Right lobe of liver (tissue), 6 donors: ENCODE measurements around the gene PCDHB15. TPM values are rescaled to one million over a fixed set of nuclear protein-coding genes. Genes with fewer than 3 reads are reported as not detected.

ENCODE experiments used
- ATAC-seq, 4 donors: fragments of 200-7000 bp; cut with Tn5 transposase; one replicate each; pipeline ENCODE4 v1.9.1; 2020; ENCODE audit warnings: mild to moderate bottlenecking in 4 of 4, moderate library complexity in 4 of 4
- DNase-seq, 3 donors: peaks; one replicate each; pipeline ENCODE4 v3.0.0-alpha.2; 2020
- H3K27ac ChIP-seq, 3 donors: fragments of 200-600 bp; one replicate each; pipeline ENCODE4 v1.8.0; 2022
- H3K27me3 ChIP-seq, 2 donors: fragments of 200-600 bp; one replicate each; pipeline ENCODE4 v1.8.0; 2022
- H3K36me3 ChIP-seq, 4 donors: fragments of 200-600 bp; sonication (generic) in 1 of 4; one replicate each; pipeline versions ENCODE4 v1.5.1 to v1.8.0; 2017 to 2022; ENCODE audit warnings: control low read depth in 1 of 4
- H3K4me1 ChIP-seq, 4 donors: fragments of 200-600 bp; sonication (generic) in 1 of 4; one replicate each; pipeline versions ENCODE4 v1.5.1 to v1.8.0; 2017 to 2022; ENCODE audit warnings: control low read depth in 1 of 4
- H3K4me3 ChIP-seq, 3 donors: fragments of 200-600 bp; one replicate each; pipeline ENCODE4 v1.8.0; 2022
- H3K9me3 ChIP-seq, 4 donors: fragments of 200-600 bp; sonication (generic) in 1 of 4; one replicate each; pipeline versions ENCODE4 v1.5.1 to v1.8.0; 2017 to 2022; ENCODE audit warnings: control low read depth in 1 of 4
- POLR2A ChIP-seq: fragments of 450-650 bp; IDR thresholded peaks from one replicate; pipeline ENCODE4 v1.6.1; 2017; ENCODE audit warnings: antibody characterized with exemption, mild to moderate bottlenecking
- WGBS: methylation state at CpG from one replicate; pipeline ENCODE4 v1.1.6; 2018; ENCODE audit warnings: low coverage, low lambda C conversion rate; ENCODE audit not compliant: insufficient coverage; ENCODE audit errors: missing lambda C conversion rate; 5-methylcytosine and 5-hydroxymethylcytosine counted together
- intact Hi-C, 2 donors: fragments of 100-400 bp; cut with DNase I; formaldehyde crosslinking; loops; one replicate each; pipeline versions ENCODE4 v1.11.2 to v1.14.1; 2022
- total RNA-seq, 6 experiments: library from RNA; depleted of rRNA in 2 of 6; stranded (reverse); fragments of >200 nt in 2 of 6; fragmentation: NEBNext Ultra II Directional in 3 of 6; extraction: Animal tissue kit (Norgen Biotek cat#: 25700) in 3 of 6; gene quantifications; one replicate each; pipeline versions ENCODE4 v1.1.0 to v1.2.4, GENCODE V29; 2016 to 2023
- TF ChIP-seq, protein P1 (sequence below), 4 donors: fragments of 200-600 bp in 3 of 4; fragments of 450-650 bp in 1 of 4; IDR thresholded peaks; one replicate each; pipeline versions ENCODE4 v1.5.1 to v1.8.0; 2016 to 2022; ENCODE audit warnings: antibody characterized with exemption in 4 of 4, mild to moderate bottlenecking in 2 of 4
- donor health status: DM: no; HTN: yes; CAD: no.
- donor health status: DM: no; HTN: no; CAD: no.
- donor health status: DM: no; HTN: no; CAD: no.
- donor health status: DM: no; HTN: yes; CAD: no.
- donor health status: DM: no; HTN: yes; CAD: no.

PCDHB15 gene
- total RNA-seq, 6 experiments from 2014 or later, result 0.37 to 0.83 (median 0.63) TPM

- H3K27me3 ChIP-seq, result no peaks in the 10 kb centered on the region
- H3K4me3 ChIP-seq, result no peak overlapping the region
- DNase-seq (no peak), ATAC-seq (no peak)
- TF ChIP-seq, protein P1, sequence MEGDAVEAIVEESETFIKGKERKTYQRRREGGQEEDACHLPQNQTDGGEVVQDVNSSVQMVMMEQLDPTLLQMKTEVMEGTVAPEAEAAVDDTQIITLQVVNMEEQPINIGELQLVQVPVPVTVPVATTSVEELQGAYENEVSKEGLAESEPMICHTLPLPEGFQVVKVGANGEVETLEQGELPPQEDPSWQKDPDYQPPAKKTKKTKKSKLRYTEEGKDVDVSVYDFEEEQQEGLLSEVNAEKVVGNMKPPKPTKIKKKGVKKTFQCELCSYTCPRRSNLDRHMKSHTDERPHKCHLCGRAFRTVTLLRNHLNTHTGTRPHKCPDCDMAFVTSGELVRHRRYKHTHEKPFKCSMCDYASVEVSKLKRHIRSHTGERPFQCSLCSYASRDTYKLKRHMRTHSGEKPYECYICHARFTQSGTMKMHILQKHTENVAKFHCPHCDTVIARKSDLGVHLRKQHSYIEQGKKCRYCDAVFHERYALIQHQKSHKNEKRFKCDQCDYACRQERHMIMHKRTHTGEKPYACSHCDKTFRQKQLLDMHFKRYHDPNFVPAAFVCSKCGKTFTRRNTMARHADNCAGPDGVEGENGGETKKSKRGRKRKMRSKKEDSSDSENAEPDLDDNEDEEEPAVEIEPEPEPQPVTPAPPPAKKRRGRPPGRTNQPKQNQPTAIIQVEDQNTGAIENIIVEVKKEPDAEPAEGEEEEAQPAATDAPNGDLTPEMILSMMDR (IDR thresholded peaks at IDR 0.05), result no peak
- TF ChIP-seq POLR2A, result no peak
- intact Hi-C loops, result no loop called here
- no peaks in the 10 kb centered on the region for H3K4me1 ChIP-seq
- no peaks in the 10 kb centered on the region for H3K36me3 ChIP-seq
- H3K27ac ChIP-seq, result no peak overlapping the region
- peaks cover 3 to 81% (median 51%) of the 10 kb centered on the region in 4 donors for H3K9me3 ChIP-seq
Measured at GRCh38 chr5:141258464-141258863, 13.3 kb downstream of the PCDHB15 start.

GRCh38 chr5:141258948-141259347 is 13.8 kb downstream of the PCDHB15 start:
- Histone ChIP-seq H3K36me3 (no peaks in the 10 kb centered on the region), H3K4me3 (no peak overlapping the region), H3K27ac (no peak overlapping the region), H3K4me1 (no peaks in the 10 kb centered on the region), H3K9me3 (peaks cover 3 to 81% (median 51%) of the 10 kb centered on the region in 4 donors), H3K27me3 (no peaks in the 10 kb centered on the region)
- intact Hi-C loops, result no loop called here
- DNase-seq (no peak), ATAC-seq (no peak)
- TF ChIP-seq, protein P1 (IDR thresholded peaks at IDR 0.05), result no peak
- TF ChIP-seq POLR2A, result no peak

DNA sequence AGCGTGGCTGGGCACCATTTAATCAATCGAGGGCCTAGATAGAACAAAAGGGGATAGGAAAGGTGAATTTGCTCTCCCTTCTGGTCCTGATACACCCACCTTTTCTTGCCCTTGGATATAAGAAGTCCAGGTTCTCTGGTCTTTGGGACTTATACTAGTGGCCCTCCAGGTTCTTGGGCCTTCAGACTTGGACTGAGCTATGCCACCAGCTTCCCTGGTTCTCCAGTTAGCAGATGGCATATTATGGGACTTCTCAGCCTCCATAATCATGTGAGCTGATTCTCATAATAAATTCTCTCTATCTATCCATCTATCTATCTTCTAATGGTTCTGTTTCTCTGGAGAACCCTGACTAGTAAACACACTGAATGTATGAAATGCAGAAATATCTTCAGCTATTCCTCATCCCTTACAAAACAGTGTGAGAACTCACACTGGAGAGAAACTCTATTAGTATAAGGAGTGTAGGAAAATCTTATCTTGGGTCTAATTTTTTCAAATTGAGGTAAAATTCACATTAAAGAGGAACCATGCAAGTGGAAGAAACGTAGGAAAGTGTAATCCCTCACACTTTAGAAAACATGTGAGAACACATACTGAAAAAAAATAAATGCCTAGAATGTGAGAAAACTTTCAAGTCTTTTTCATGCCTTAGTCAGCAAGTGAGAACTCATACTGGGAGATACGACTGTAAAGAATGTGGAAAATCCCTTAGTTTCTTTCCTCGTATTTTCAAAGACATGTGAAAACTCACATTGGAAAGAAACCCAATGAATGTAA is 15.5 kb downstream of the PCDHB15 start:
- H3K4me3 ChIP-seq, result no peak overlapping the region
- no peak overlapping the region for H3K27ac ChIP-seq
- H3K36me3 ChIP-seq, result no peaks in the 10 kb centered on the region
- H3K9me3 ChIP-seq, result peaks cover 3 to 88% (median 52%) of the 10 kb centered on the region in 4 donors
- intact Hi-C loops, result no loop called here
- no peak for TF ChIP-seq POLR2A
- TF ChIP-seq, protein P1 (IDR thresholded peaks at IDR 0.05), result no peak
- no peaks in the 10 kb centered on the region for H3K27me3 ChIP-seq
- 52% methylated on average over 4 of the region's 5 CpGs for WGBS
- no peak for DNase-seq
- ATAC-seq, result no peak
- H3K4me1 ChIP-seq, result no peaks in the 10 kb centered on the region

DNA sequence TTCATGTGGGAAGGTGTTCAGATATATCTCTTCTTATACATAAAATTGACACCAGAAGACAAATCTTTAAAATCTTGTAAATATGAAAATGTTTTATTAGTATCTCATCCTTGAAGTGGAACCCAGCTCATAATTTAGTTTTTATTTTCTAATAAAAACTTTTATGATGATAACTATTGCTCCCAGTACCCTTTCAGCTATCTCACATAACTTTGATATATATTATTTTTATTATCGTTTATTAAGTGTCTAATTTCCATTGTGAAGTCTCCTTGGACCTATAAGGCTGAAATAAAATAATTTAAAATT is 16.0 kb downstream of the PCDHB15 start:
- H3K36me3 ChIP-seq, result no peaks in the 10 kb centered on the region
- 63% methylated on average over 1 of the region's 1 CpG for WGBS
- ATAC-seq (no peak), DNase-seq (no peak)
- no peak overlapping the region for H3K4me3 ChIP-seq
- H3K27me3 ChIP-seq, result no peaks in the 10 kb centered on the region
- H3K27ac ChIP-seq, result no peak overlapping the region
- TF ChIP-seq, protein P1 (IDR thresholded peaks at IDR 0.05), result no peak
- no peak for TF ChIP-seq POLR2A
- peaks cover 3 to 84% (median 51%) of the 10 kb centered on the region in 4 donors for H3K9me3 ChIP-seq
- H3K4me1 ChIP-seq, result no peaks in the 10 kb centered on the region
- intact Hi-C loops, result no loop called here

GRCh38 chr5:141269195-141269594 is 24.0 kb downstream of the PCDHB15 start:
- no peak for ATAC-seq
- intact Hi-C loops, result no loop called here
- no peak for DNase-seq
- Histone ChIP-seq H3K36me3 (no peaks in the 10 kb centered on the region), H3K4me3 (no peak overlapping the region), H3K4me1 (no peaks in the 10 kb centered on the region), H3K9me3 (peaks cover 0 to 35% (median 12%) of the 10 kb centered on the region in 4 donors), H3K27me3 (no peaks in the 10 kb centered on the region), H3K27ac (no peak overlapping the region)
- 85% methylated on average over 3 of the region's 4 CpGs for WGBS
- TF ChIP-seq POLR2A, result no peak
- TF ChIP-seq, protein P1 (IDR thresholded peaks at IDR 0.05), result no peak
